ENCODE results near the gene BCL11B.

BCL11B gene

GRCh38 chr14:99254328-99255009 lies 17.5 kb downstream of the BCL11B start:
- DNase-seq (ENCODE audit: low read depth in 3 of 3), result no peak

GRCh38 chr14:99253890-99254289 lies 18.1 kb downstream of the BCL11B start:
- DNase-seq (ENCODE audit: low read depth in 3 of 3), result no peak

- DNase-seq (ENCODE audit: low read depth in 3 of 3), result no peak
Observed at GRCh38 chr14:99252940-99253868, 18.8 kb downstream of the BCL11B start.

- no peak for DNase-seq (ENCODE audit: low read depth in 3 of 3)
Observed at GRCh38 chr14:99252443-99252939, 19.5 kb downstream of the BCL11B start.

- no peak for DNase-seq (ENCODE audit: low read depth in 3 of 3)
Observed at GRCh38 chr14:99251721-99252120, 20.3 kb downstream of the BCL11B start.

GRCh38 chr14:99250636-99251208 lies 21.3 kb downstream of the BCL11B start:
- no peak for DNase-seq (ENCODE audit: low read depth in 3 of 3)

GRCh38 chr14:99249389-99249788 lies 22.6 kb downstream of the BCL11B start:
- no peak for DNase-seq (ENCODE audit: low read depth in 3 of 3)

GRCh38 chr14:99248761-99249171 lies 23.2 kb downstream of the BCL11B start:
- DNase-seq (ENCODE audit: low read depth in 3 of 3), result no peak

GRCh38 chr14:99247772-99248171 lies 24.2 kb downstream of the BCL11B start:
- DNase-seq (ENCODE audit: low read depth in 3 of 3), result no peak

GRCh38 chr14:99247101-99247729 lies 24.8 kb downstream of the BCL11B start:
- no peak for DNase-seq (ENCODE audit: low read depth in 3 of 3)

GRCh38 chr14:99246536-99247097 lies 25.4 kb downstream of the BCL11B start:
- no peak for DNase-seq (ENCODE audit: low read depth in 3 of 3)

- DNase-seq (ENCODE audit: low read depth in 3 of 3), result no peak
Observed at GRCh38 chr14:99245564-99246511, 26.2 kb downstream of the BCL11B start.

- DNase-seq (ENCODE audit: low read depth in 3 of 3), result no peak
Observed at GRCh38 chr14:99244941-99245563, 26.9 kb downstream of the BCL11B start.

GRCh38 chr14:99244367-99244901 lies 27.6 kb downstream of the BCL11B start:
- no peak for DNase-seq (ENCODE audit: low read depth in 3 of 3)

GRCh38 chr14:99242816-99243721 lies 28.9 kb downstream of the BCL11B start:
- no peak for DNase-seq (ENCODE audit: low read depth in 3 of 3)

GRCh38 chr14:99242238-99242637 lies 29.8 kb downstream of the BCL11B start:
- DNase-seq (ENCODE audit: low read depth in 3 of 3), result no peak

- no peak for DNase-seq (ENCODE audit: low read depth in 3 of 3)
Observed at GRCh38 chr14:99241325-99242010, 30.5 kb downstream of the BCL11B start.

Data from stimulated activated CD4-positive, alpha-beta T cell treated with anti-CD3 and anti-CD28 coated beads, TNF-alpha, amount 100 ng/mL, for 48 hours (primary cell).